Fibroblast of villous mesenchyme (primary cell): ENCODE results near the gene GSS. TPM values are rescaled to one million over a fixed set of nuclear protein-coding genes. Genes with fewer than 3 reads are reported as not detected.

Experiments
- DNase-seq: peaks from one replicate; pipeline ENCODE4 v3.0.0-alpha.2; 2010; ENCODE audit warnings: low read depth
- H3K4me3 ChIP-seq: 2 replicates; pipeline ENCODE4 v1.5.1; 2011; ENCODE audit warnings: low read depth, mild to moderate bottlenecking, low read length
- total RNA-seq: library from RNA; depleted of rRNA; stranded (reverse); fragments of >200 nt; gene quantifications from 2 replicates; pipeline ENCODE4 v1.2.3, GENCODE V29; 2012
- TF ChIP-seq, protein P1 (sequence below): IDR thresholded peaks from 2 replicates; pipeline ENCODE4 v1.5.1; 2012; ENCODE audit warnings: low read depth, mild to moderate bottlenecking, low read length; ENCODE audit not compliant: insufficient read depth

GSS gene
- total RNA-seq, 1 donor: 71.2 TPM

DNA sequence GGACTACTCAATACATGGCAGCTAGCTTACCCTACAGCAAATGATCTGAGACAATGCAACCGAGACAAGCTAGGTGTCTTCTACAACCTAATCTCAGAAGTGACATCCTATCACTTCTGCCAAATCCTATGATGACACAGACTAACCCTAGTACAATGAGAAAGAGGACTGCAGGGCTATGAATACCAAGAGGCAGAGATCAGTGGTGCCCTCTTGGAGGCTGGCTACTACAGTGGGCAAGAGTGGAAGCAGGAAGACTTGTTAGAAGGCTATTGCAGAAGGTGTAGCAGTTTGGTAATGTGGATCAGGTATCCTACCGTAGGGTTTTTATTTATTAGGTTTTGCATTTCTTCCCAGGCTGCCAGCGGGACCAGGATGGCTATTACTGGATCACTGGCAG, 30.3 kb downstream of the GSS start:
- no peak for DNase-seq
- no peak overlapping the region for H3K4me3 ChIP-seq
- TF ChIP-seq, protein P1, sequence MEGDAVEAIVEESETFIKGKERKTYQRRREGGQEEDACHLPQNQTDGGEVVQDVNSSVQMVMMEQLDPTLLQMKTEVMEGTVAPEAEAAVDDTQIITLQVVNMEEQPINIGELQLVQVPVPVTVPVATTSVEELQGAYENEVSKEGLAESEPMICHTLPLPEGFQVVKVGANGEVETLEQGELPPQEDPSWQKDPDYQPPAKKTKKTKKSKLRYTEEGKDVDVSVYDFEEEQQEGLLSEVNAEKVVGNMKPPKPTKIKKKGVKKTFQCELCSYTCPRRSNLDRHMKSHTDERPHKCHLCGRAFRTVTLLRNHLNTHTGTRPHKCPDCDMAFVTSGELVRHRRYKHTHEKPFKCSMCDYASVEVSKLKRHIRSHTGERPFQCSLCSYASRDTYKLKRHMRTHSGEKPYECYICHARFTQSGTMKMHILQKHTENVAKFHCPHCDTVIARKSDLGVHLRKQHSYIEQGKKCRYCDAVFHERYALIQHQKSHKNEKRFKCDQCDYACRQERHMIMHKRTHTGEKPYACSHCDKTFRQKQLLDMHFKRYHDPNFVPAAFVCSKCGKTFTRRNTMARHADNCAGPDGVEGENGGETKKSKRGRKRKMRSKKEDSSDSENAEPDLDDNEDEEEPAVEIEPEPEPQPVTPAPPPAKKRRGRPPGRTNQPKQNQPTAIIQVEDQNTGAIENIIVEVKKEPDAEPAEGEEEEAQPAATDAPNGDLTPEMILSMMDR: no peak

DNA sequence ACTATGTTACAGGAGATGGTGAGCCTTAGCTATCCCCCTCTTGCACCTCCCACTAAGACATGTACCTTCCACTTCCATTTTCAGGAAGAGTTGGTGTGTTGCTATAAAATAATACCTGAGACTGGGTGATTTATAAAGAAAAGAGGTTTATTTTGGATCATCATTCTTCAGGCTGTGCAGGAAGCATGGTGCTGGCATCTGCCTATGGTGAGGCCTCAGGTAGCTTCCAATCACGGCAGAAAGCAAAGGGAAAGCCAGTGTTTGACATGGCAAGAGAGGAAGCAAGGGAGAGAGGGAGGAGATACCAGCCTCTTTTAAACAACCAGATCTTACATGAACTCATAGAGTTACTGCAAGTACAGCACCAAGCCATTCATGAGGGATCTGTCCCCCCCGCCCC, 32.2 kb downstream of the GSS start:
- H3K4me3 ChIP-seq: no peak overlapping the region
- DNase-seq: no peak
- TF ChIP-seq, protein P1: no peak

DNA sequence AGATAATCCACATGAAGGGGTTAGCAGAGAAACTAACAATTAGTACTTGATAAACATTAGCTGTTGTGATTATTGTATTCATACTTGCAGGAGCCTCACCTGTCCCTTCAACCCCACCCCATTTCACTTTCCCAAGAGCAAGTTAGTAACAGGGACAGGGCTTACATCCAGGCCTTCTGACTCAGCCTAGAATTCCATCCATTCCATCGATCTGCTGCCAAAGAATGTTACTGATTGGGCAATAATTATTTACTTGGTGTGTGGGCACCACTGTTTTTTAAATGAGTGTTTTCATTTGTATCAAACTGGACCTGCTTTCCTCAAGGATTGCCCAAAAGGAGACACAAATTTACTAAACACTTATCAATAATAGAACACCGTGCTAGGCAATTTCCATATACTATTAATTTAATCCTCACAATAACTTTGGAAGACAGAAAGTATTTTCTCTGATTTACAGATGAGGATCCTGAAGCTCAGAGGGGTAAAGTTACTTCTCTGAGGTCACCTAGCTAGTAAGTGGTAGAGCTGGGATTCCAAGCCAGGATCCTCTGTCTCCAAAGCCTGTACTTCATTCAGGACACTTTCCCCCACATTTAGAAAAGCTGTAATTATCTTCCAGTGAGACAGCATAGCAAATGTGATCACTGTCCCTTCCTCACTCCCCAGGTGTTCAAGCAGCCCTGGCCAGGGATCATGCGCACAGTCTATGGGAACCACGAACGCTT, 32.8 kb downstream of the GSS start:
- TF ChIP-seq, protein P1: no peak
- peak; percentile 79 for DNase-seq
- H3K4me3 ChIP-seq: no peak overlapping the region

DNA sequence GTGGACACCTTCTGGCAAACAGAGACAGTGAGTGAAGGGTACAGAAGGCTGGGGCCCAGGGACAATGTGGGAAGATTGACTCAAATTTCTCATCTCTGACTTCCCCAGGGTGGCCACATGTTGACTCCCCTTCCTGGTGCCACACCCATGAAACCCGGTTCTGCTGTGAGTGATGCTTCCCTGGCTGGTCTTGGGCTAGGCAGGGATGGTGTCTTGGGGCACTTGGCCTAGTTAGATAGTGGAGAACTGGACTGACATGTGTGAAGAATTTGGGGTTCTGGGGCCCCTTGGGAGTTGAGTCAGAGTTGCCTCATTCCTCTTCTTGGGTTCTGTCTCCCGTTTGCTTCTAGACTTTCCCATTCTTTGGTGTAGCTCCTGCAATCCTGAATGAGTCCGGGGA, 34.2 kb downstream of the GSS start:
- TF ChIP-seq, protein P1: no peak
- DNase-seq: no peak
- H3K4me3 ChIP-seq: no peak overlapping the region

DNA sequence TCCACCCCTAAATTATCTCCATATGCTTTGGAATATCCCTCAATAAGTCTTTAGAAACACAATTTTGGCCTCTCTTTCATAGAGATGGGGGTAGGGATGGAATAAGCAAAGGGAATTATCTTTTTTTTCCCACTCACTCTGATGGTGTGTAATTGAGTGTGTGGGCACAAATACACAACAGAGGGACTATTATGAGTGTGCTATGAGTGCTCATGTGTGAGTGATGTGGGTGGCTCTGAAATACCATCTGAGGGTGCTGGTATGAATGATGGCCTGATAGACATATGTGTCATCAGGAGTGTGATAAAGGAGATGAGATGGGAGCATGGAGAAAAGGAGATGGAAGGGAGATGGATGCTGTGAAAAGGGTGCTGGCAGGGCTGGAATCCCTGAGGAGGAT, 35.6 kb downstream of the GSS start:
- DNase-seq: no peak
- TF ChIP-seq, protein P1: no peak
- no peak overlapping the region for H3K4me3 ChIP-seq

DNA sequence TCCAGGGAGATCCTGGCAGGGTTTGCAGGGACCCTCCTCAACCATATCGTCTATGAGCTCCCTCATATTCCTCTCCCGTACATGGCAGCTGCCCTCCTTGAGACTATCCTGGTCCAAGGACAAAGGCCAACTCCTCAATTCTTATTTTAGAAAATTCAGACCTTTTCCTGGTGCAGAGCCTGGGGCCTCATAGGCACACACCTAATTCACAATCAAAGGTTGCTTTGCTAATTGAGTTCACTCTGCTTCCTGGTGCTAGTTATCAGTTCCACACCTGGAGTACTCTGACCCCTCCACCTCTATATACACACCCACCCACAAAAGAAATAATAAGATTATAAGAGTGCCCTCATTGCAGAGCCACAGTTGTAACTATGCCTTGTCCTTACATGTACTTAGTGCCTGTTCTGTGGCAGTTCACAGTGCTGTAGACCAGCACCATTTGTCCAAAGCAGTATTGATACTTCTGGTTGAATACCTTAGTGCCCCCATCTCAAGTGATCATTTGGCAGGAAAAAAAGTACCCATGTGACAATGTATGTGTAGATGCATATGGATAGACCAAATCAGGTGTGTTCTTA, 38.7 kb downstream of the GSS start:
- DNase-seq: no peak
- TF ChIP-seq, protein P1: no peak
- no peak overlapping the region for H3K4me3 ChIP-seq
